ENCODE data around the gene PKP4. TPM values are rescaled to one million over a fixed set of nuclear protein-coding genes. Genes with fewer than 3 reads are reported as not detected.

The PKP4 gene
- total and polyA plus RNA-seq, 2 experiments from 2014 or later = 35.7 to 92.3 TPM

DNA sequence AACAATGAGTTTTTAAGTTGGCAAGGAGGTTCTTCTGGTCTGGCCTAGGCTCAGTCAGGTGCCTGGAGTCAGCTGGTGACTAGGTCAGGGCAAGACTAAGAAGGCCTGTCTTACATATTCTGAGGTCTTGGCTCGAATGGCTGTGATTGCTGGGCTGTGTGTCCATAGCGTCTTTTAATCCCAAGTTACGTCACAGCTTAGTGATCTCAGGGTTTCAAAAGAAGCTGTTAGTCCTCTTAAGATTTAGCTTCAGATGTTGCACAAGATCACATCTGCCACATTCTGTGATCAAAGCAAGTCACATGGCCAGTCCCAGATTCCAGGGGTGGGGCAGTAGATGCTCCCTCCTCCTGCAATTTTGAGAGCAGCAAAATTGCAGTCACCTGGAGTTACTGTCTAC lies 61.3 kb downstream of the PKP4 start (continued):
- TF ChIP-seq, protein P1, sequence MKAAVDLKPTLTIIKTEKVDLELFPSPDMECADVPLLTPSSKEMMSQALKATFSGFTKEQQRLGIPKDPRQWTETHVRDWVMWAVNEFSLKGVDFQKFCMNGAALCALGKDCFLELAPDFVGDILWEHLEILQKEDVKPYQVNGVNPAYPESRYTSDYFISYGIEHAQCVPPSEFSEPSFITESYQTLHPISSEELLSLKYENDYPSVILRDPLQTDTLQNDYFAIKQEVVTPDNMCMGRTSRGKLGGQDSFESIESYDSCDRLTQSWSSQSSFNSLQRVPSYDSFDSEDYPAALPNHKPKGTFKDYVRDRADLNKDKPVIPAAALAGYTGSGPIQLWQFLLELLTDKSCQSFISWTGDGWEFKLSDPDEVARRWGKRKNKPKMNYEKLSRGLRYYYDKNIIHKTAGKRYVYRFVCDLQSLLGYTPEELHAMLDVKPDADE (IDR thresholded peaks at IDR 0.05) = no peak
- TF ChIP-seq ZNF331 (CRISPR knock-in tag; IDR thresholded peaks at IDR 0.05; ENCODE audit: low read depth) (no peak), EZH2phosphoT487 (IDR thresholded peaks at IDR 0.05; ENCODE audit: unreplicated experiment) (no peak)

GRCh38 chr2:158519481-158519880 lies 62.7 kb downstream of the PKP4 start:
- Histone ChIP-seq H3K36me3 (ENCODE audit: insufficient read depth) (no peaks in the 10 kb centered on the region), H3K27ac (ENCODE audit: low read depth) (no peak overlapping the region), H3K27me3 (ENCODE audit: insufficient read depth) (no peaks in the 10 kb centered on the region), H3K9me2 (ENCODE audit: insufficient read depth) (no peaks in the 10 kb centered on the region), H3K4me3 (no peak overlapping the region), H2AFZ (no peak overlapping the region), H3K79me2 (replicated peaks; ENCODE audit: insufficient read depth) (peaks cover 69% of the 10 kb centered on the region), H3K4me2 (no peak overlapping the region), H3K4me1 (ENCODE audit: insufficient read depth) (no peaks in the 10 kb centered on the region; the same call in 1 of the 2 replicates), H4K20me1 (replicated peaks; ENCODE audit: insufficient read depth) (peaks cover 12% of the 10 kb centered on the region), H3F3A (replicated peaks; ENCODE audit: low read depth) (no peaks in the 10 kb centered on the region)
- H3K4me1 Mint-ChIP-seq = peaks cover 13% of the 10 kb centered on the region
- TF ChIP-seq JUNB (IDR thresholded peaks at IDR 0.05; ENCODE audit: unreplicated experiment) = no peak
- TF ChIP-seq, protein P2, sequence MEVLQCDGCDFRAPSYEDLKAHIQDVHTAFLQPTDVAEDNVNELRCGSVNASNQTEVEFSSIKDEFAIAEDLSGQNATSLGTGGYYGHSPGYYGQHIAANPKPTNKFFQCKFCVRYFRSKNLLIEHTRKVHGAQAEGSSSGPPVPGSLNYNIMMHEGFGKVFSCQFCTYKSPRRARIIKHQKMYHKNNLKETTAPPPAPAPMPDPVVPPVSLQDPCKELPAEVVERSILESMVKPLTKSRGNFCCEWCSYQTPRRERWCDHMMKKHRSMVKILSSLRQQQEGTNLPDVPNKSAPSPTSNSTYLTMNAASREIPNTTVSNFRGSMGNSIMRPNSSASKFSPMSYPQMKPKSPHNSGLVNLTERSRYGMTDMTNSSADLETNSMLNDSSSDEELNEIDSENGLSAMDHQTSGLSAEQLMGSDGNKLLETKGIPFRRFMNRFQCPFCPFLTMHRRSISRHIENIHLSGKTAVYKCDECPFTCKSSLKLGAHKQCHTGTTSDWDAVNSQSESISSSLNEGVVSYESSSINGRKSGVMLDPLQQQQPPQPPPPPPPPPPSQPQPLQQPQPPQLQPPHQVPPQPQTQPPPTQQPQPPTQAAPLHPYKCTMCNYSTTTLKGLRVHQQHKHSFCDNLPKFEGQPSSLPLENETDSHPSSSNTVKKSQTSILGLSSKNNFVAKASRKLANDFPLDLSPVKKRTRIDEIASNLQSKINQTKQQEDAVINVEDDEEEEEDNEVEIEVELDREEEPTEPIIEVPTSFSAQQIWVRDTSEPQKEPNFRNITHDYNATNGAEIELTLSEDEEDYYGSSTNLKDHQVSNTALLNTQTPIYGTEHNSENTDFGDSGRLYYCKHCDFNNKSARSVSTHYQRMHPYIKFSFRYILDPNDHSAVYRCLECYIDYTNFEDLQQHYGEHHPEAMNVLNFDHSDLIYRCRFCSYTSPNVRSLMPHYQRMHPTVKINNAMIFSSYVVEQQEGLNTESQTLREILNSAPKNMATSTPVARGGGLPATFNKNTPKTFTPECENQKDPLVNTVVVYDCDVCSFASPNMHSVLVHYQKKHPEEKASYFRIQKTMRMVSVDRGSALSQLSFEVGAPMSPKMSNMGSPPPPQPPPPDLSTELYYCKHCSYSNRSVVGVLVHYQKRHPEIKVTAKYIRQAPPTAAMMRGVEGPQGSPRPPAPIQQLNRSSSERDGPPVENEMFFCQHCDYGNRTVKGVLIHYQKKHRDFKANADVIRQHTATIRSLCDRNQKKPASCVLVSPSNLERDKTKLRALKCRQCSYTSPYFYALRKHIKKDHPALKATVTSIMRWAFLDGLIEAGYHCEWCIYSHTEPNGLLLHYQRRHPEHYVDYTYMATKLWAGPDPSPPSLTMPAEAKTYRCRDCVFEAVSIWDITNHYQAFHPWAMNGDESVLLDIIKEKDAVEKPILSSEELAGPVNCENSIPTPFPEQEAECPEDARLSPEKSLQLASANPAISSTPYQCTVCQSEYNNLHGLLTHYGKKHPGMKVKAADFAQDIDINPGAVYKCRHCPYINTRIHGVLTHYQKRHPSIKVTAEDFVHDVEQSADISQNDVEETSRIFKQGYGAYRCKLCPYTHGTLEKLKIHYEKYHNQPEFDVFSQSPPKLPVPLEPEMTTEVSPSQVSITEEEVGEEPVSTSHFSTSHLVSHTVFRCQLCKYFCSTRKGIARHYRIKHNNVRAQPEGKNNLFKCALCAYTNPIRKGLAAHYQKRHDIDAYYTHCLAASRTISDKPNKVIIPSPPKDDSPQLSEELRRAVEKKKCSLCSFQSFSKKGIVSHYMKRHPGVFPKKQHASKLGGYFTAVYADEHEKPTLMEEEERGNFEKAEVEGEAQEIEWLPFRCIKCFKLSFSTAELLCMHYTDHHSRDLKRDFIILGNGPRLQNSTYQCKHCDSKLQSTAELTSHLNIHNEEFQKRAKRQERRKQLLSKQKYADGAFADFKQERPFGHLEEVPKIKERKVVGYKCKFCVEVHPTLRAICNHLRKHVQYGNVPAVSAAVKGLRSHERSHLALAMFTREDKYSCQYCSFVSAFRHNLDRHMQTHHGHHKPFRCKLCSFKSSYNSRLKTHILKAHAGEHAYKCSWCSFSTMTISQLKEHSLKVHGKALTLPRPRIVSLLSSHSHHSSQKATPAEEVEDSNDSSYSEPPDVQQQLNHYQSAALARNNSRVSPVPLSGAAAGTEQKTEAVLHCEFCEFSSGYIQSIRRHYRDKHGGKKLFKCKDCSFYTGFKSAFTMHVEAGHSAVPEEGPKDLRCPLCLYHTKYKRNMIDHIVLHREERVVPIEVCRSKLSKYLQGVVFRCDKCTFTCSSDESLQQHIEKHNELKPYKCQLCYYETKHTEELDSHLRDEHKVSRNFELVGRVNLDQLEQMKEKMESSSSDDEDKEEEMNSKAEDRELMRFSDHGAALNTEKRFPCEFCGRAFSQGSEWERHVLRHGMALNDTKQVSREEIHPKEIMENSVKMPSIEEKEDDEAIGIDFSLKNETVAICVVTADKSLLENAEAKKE (CRISPR knock-in tag; IDR thresholded peaks at IDR 0.05) = no peak
- TF ChIP-seq, protein P3, sequence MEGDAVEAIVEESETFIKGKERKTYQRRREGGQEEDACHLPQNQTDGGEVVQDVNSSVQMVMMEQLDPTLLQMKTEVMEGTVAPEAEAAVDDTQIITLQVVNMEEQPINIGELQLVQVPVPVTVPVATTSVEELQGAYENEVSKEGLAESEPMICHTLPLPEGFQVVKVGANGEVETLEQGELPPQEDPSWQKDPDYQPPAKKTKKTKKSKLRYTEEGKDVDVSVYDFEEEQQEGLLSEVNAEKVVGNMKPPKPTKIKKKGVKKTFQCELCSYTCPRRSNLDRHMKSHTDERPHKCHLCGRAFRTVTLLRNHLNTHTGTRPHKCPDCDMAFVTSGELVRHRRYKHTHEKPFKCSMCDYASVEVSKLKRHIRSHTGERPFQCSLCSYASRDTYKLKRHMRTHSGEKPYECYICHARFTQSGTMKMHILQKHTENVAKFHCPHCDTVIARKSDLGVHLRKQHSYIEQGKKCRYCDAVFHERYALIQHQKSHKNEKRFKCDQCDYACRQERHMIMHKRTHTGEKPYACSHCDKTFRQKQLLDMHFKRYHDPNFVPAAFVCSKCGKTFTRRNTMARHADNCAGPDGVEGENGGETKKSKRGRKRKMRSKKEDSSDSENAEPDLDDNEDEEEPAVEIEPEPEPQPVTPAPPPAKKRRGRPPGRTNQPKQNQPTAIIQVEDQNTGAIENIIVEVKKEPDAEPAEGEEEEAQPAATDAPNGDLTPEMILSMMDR (conservative IDR thresholded peaks at IDR 0.05; ENCODE audit: low read depth in 2 of 2) = no peak
- TF ChIP-seq EZH2 (IDR thresholded peaks at IDR 0.05; ENCODE audit: low read depth, unreplicated experiment) = no peak
- no peak for TF ChIP-seq CREB1 (CRISPR knock-in tag; IDR thresholded peaks at IDR 0.05; ENCODE audit: low read depth)
- TF ChIP-seq NANOG (IDR thresholded peaks at IDR 0.05; ENCODE audit: borderline replicate concordance) = no peak
- TF ChIP-seq REST (IDR thresholded peaks at IDR 0.05; ENCODE audit: unreplicated experiment) = no peak
- H3K27ac Mint-ChIP-seq = peak overlapping the region; percentile 22; the same call in 1 of the 2 replicates
- ATAC-seq (no peak), DNase-seq (ENCODE audit: low spot score) (no peak)
- peaks cover 13% of the 10 kb centered on the region for H3K36me3 Mint-ChIP-seq (ENCODE audit: low read depth)
- peaks cover 5% of the 10 kb centered on the region for H3K27me3 Mint-ChIP-seq (ENCODE audit: insufficient read depth, low read depth, poor library complexity)
- no peak overlapping the region for H3K4me3 Mint-ChIP-seq
- peaks cover 3% of the 10 kb centered on the region; the same call in 2 of the 3 replicates for H3K9me3 Mint-ChIP-seq
